ENCODE measurements around the gene PATE1. TPM values are rescaled to one million over a fixed set of nuclear protein-coding genes. Genes with fewer than 3 reads are reported as not detected.

Gene PATE1
- total and polyA plus RNA-seq, 10 of the 15 experiments (the other 5 are each of a cell fraction or from before 2014, with no cell fraction given): not detected

DNA sequence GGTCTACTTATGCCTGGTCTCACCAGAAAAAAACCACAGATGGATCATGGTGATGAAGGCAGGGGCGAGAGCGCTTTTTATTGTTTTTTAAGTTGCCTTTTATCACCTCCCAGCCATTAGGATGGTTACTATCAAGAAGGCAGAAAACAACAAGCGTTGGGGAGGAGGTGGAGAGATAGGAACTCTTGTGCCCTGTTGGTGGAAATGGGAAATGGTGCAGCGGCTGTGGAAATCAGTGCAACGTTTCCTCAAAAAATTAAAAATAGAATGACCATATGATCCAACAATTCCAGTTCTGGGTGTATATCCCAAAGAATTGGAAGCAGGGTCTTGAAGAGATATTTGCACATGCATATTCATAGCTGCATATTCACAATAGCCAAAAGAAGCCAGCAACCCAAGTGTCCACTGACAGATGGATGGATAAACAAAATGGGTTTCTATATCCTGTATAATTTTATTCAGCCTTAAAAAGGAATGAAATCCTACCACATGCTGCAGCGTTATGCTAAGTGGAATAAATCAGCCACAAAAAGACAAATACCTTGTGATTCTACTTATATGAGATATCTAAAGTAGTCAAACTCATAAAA, 45.0 kb upstream of the PATE1 start (continued):
- TF ChIP-seq, protein P1, sequence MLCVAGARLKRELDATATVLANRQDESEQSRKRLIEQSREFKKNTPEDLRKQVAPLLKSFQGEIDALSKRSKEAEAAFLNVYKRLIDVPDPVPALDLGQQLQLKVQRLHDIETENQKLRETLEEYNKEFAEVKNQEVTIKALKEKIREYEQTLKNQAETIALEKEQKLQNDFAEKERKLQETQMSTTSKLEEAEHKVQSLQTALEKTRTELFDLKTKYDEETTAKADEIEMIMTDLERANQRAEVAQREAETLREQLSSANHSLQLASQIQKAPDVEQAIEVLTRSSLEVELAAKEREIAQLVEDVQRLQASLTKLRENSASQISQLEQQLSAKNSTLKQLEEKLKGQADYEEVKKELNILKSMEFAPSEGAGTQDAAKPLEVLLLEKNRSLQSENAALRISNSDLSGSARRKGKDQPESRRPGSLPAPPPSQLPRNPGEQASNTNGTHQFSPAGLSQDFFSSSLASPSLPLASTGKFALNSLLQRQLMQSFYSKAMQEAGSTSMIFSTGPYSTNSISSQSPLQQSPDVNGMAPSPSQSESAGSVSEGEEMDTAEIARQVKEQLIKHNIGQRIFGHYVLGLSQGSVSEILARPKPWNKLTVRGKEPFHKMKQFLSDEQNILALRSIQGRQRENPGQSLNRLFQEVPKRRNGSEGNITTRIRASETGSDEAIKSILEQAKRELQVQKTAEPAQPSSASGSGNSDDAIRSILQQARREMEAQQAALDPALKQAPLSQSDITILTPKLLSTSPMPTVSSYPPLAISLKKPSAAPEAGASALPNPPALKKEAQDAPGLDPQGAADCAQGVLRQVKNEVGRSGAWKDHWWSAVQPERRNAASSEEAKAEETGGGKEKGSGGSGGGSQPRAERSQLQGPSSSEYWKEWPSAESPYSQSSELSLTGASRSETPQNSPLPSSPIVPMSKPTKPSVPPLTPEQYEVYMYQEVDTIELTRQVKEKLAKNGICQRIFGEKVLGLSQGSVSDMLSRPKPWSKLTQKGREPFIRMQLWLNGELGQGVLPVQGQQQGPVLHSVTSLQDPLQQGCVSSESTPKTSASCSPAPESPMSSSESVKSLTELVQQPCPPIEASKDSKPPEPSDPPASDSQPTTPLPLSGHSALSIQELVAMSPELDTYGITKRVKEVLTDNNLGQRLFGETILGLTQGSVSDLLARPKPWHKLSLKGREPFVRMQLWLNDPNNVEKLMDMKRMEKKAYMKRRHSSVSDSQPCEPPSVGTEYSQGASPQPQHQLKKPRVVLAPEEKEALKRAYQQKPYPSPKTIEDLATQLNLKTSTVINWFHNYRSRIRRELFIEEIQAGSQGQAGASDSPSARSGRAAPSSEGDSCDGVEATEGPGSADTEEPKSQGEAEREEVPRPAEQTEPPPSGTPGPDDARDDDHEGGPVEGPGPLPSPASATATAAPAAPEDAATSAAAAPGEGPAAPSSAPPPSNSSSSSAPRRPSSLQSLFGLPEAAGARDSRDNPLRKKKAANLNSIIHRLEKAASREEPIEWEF (IDR thresholded peaks at IDR 0.05; ENCODE audit: insufficient replicate concordance, low read depth, low read length): no peak
- TF ChIP-seq SIX5 (IDR thresholded peaks at IDR 0.05; ENCODE audit: low read depth, low read length, severe bottlenecking) (no peak), MYB (IDR thresholded peaks at IDR 0.05; ENCODE audit: borderline replicate concordance, low read depth, low read length) (no peak), SIN3A (IDR thresholded peaks at IDR 0.05; ENCODE audit: low read depth, low read length) (no peak), NR2F1 (conservative IDR thresholded peaks at IDR 0.05) (no peak), ETV6 (conservative IDR thresholded peaks at IDR 0.05 in 1 of 2, IDR thresholded peaks at IDR 0.05 in 1 of 2; ENCODE audit: borderline replicate concordance in 1 of 2, low read depth in 1 of 2) (no peak)

All from GM12878 (cell line).